Measurements from ENCODE around the gene MYLK4. TPM values are rescaled to one million over a fixed set of nuclear protein-coding genes. Genes with fewer than 3 reads are reported as not detected.

Gene MYLK4
- total RNA-seq, 1 donor from 2014 or later: 0.65 TPM

- H3K9me3 Mint-ChIP-seq: peaks cover 3% of the 10 kb centered on the region
- H3K27ac Mint-ChIP-seq: no peak overlapping the region
- no peaks in the 10 kb centered on the region for H3K36me3 Mint-ChIP-seq
- no peak overlapping the region for H3K4me3 Mint-ChIP-seq
- no peak for TF ChIP-seq CTCF (conservative IDR thresholded peaks at IDR 0.05)
- DNase-seq (ENCODE audit: extremely low spot score, unreplicated experiment): no peak
- H3K27me3 Mint-ChIP-seq: no peaks in the 10 kb centered on the region
- H3K4me1 Mint-ChIP-seq (ENCODE audit: unreplicated experiment): no peaks in the 10 kb centered on the region
These were observed 35.0 kb downstream of the MYLK4 start for GRCh38 chr6:2715737-2716136.

GRCh38 chr6:2714111-2714895, 36.4 kb downstream of the MYLK4 start:
- Mint-ChIP-seq H3K27ac (no peak overlapping the region), H3K36me3 (no peaks in the 10 kb centered on the region), H3K4me1 (ENCODE audit: unreplicated experiment) (no peaks in the 10 kb centered on the region), H3K27me3 (no peaks in the 10 kb centered on the region), H3K9me3 (peaks cover 3% of the 10 kb centered on the region), H3K4me3 (no peak overlapping the region)
- no peak for TF ChIP-seq CTCF (conservative IDR thresholded peaks at IDR 0.05)
- no peak for DNase-seq (ENCODE audit: extremely low spot score, unreplicated experiment)

- no peaks in the 10 kb centered on the region for H3K27me3 Mint-ChIP-seq
- no peak overlapping the region for H3K4me3 Mint-ChIP-seq
- no peaks in the 10 kb centered on the region for H3K36me3 Mint-ChIP-seq
- TF ChIP-seq CTCF (conservative IDR thresholded peaks at IDR 0.05): no peak
- H3K4me1 Mint-ChIP-seq (ENCODE audit: unreplicated experiment): no peaks in the 10 kb centered on the region
- no peak for DNase-seq (ENCODE audit: extremely low spot score, unreplicated experiment)
- no peak overlapping the region for H3K27ac Mint-ChIP-seq
- peaks cover 3% of the 10 kb centered on the region for H3K9me3 Mint-ChIP-seq
These were observed 37.1 kb downstream of the MYLK4 start for GRCh38 chr6:2713473-2714110.

- Mint-ChIP-seq H3K36me3 (no peaks in the 10 kb centered on the region), H3K4me1 (ENCODE audit: unreplicated experiment) (no peaks in the 10 kb centered on the region), H3K27ac (no peak overlapping the region), H3K4me3 (no peak overlapping the region), H3K27me3 (no peaks in the 10 kb centered on the region), H3K9me3 (peaks cover 3% of the 10 kb centered on the region)
- DNase-seq (ENCODE audit: extremely low spot score, unreplicated experiment): no peak
- TF ChIP-seq CTCF (conservative IDR thresholded peaks at IDR 0.05): no peak
These were observed 38.6 kb downstream of the MYLK4 start for GRCh38 chr6:2712102-2712501.

GRCh38 chr6:2710412-2710811, 40.3 kb downstream of the MYLK4 start:
- DNase-seq (ENCODE audit: extremely low spot score, unreplicated experiment): no peak
- H3K9me3 Mint-ChIP-seq: peaks cover 3% of the 10 kb centered on the region
- no peak for TF ChIP-seq CTCF (conservative IDR thresholded peaks at IDR 0.05)
- no peak overlapping the region for H3K27ac Mint-ChIP-seq
- no peaks in the 10 kb centered on the region for H3K27me3 Mint-ChIP-seq
- H3K4me3 Mint-ChIP-seq: no peak overlapping the region
- H3K4me1 Mint-ChIP-seq (ENCODE audit: unreplicated experiment): peaks cover 6% of the 10 kb centered on the region
- H3K36me3 Mint-ChIP-seq: no peaks in the 10 kb centered on the region

Data from type B pancreatic cell (in vitro differentiated cells).